ENCODE results near the gene UBE2Q1.

Gene UBE2Q1

DNA sequence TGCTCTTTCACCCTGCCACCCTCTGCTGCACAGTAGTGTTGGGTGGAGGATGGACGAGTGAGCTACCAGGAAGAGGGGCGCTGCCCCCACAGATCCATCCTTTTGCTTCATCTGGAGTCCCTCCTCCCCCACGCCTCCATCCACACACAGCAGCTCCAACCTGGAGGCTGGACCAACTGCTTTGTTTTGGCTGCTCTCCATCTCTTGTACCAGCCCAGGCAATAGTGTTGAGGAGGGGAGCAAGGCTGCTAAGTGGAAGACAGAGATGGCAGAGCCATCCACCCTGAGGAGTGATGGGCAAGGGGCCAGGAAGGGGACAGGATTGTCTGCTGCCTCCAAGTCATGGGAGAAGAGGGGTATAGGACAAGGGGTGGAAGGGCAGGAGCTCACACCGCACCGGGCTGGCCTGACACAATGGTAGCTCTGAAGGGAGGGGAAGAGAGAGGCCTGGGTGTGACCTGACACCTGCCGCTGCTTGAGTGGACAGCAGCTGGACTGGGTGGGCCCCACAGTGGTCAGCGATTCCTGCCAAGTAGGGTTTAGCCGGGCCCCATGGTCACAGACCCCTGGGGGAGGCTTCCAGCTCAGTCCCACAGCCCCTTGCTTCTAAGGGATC, 17.6 kb upstream of the UBE2Q1 start:
- no peak for DNase-seq

DNA sequence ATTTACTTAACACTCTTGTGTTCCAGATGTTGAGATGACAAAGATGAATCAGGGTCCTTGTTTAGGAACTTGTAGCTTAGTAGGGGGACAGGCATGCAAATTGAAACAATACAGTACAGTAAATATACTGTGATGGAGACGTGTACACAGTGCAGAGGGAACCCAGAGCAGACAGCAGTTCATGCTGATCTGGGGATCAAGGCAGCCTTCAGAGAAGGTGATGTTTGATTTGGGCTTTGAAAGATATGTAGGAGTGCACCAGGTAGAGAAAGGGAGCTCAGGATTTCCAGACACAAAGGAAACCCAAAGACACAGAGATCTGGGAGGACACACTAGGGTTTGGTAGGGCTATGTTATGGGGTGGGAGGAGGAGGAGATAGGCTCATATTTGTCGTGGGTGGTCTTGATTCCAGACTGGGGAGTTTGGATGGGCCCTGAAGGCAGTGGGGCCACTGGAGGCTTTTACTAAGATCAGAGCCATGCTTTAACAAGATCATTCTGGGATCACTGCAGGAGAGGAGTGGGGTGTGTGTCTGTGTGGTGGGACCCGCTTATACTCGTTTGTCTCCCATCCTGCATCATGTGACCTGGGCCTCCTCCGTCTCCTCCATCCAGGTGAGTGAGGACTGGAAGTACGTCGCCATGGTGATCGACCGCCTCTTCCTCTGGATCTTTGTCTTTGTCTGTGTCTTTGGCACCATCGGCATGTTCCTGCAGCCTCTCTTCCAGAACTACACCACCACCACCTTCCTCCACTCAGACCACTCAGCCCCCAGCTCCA, 16.9 kb upstream of the UBE2Q1 start:
- DNase-seq = no peak

DNA sequence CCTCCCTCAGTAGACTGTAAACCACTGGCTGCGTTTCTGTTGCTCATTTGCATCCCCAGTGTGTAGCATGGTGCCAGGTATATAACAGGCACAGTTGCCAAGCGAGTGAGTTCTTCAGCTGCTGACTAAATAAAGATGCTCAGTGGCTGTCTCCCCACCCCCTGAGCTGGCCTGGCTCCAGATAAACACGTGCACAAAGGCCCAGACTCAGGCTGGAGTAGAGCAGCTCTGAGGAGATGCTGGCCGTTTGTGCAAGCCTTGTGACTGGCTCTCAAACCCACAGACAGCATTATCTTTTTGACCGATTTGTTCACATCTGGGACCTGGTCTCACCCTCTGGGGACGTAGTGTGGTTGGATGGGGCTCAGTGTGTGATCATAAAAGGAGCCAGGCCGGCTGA, 16.3 kb upstream of the UBE2Q1 start:
- peak; percentile 7 for DNase-seq

DNA sequence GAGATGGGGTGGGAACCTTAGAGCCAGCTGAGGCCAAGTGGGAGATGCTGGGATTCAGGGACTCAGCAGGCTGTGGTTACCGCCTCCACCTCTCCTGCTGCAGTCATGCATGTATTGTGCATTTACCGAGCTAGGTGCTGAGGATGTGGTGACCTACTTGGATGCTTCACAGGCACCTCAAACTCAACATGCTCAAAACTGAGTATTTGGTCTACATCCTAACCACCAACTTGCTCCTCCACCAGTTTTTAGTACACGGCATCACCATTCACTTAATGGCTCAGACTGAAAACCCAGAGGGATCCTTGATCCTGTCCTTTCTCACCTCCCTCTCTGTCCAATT, 14.7 kb upstream of the UBE2Q1 start:
- DNase-seq = peak; percentile 54

DNA sequence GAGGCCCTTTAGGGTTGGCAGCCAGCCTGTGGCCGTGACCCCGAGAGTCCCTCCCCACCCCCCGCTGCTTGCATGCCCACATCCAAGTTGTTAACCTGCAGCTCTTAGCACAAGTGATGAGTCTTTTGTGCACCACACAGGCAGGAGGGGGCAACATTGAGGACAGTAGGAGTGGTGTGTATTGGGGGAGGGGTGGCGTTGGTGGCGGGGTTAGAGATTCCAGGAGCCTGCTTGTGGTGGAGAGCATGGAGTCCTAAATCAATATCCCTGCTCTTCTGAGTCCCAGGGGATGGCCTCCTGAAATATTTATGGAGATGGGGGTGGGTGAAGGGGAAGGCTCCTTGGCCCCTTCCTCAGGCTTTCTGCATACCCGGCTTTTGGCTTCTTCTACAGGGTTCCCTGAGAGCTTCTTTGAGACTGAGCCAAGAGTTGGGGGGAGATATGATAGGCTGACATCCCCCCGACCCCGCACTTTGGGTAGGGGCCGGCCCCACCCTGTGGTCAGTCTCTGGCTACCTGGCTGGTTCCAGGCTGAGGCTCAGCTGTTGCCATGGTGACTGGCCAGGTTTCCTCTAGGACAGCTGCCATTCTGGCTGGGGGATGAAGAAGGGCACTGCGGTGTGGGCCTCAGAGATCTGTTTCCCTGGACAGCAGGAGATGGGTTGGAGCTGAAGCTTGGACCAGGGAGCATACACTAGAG, 14.2 kb upstream of the UBE2Q1 start:
- DNase-seq = no peak

DNA sequence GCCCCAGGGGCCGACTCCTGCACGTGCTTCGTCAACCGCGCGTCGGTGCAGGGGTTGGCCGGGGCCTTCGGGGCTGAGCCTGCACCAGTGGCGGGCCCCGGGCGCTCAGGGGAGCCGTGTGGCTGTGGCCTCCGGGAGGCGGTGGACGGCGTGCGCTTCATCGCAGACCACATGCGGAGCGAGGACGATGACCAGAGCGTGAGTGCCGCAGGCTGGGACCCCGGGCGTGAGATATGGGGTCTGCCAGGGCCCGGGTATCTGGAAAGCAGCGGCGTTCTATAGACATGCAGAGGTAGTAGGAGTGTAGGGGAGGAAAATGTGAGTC, 13.5 kb upstream of the UBE2Q1 start:
- DNase-seq = no peak

DNA sequence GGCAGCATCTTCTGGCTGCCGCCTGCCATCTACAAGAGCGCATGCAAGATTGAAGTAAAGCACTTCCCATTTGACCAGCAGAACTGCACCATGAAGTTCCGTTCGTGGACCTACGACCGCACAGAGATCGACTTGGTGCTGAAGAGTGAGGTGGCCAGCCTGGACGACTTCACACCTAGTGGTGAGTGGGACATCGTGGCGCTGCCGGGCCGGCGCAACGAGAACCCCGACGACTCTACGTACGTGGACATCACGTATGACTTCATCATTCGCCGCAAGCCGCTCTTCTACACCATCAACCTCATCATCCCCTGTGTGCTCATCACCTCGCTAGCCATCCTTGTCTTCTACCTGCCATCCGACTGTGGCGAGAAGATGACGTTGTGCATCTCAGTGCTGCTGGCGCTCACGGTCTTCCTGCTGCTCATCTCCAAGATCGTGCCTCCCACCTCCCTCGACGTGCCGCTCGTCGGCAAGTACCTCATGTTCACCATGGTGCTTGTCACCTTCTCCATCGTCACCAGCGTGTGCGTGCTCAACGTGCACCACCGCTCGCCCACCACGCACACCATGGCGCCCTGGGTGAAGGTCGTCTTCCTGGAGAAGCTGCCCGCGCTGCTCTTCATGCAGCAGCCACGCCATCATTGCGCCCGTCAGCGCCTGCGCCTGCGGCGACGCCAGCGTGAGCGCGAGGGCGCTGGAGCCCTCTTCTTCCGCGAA, 12.9 kb upstream of the UBE2Q1 start:
- no peak for DNase-seq

DNA sequence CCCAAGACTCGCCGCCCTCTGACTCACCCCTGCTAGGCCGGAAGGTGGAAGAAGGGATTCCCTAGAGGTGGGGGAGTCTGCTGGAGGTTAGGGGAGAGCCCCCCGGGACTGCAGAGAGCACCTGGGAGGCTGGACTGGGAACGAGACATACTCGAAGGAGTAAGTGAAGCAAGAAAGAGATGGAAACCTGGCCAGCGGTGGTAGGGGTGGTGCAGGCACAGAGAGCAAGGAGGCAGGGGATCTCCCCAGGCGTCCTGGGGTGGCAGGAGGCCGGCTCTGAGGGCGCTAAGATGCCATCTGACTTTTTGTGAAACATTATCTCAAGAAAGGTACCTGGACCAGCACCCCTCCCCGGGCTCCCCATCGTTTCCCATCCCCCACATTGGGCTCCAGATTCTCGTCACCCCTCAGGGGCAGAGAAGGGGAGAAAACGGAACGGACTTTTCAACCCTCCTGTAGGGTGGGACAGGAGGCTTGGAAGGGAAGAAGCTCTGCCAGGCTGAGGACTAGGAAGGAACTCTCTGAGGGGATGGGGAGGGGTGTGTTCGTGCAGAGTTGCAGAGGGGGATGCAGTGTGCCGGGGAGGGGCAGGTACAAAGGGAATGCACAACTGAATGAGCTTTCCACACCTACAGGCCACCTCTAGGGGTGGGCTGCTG, 9.8 kb upstream of the UBE2Q1 start:
- DNase-seq = no peak

DNA sequence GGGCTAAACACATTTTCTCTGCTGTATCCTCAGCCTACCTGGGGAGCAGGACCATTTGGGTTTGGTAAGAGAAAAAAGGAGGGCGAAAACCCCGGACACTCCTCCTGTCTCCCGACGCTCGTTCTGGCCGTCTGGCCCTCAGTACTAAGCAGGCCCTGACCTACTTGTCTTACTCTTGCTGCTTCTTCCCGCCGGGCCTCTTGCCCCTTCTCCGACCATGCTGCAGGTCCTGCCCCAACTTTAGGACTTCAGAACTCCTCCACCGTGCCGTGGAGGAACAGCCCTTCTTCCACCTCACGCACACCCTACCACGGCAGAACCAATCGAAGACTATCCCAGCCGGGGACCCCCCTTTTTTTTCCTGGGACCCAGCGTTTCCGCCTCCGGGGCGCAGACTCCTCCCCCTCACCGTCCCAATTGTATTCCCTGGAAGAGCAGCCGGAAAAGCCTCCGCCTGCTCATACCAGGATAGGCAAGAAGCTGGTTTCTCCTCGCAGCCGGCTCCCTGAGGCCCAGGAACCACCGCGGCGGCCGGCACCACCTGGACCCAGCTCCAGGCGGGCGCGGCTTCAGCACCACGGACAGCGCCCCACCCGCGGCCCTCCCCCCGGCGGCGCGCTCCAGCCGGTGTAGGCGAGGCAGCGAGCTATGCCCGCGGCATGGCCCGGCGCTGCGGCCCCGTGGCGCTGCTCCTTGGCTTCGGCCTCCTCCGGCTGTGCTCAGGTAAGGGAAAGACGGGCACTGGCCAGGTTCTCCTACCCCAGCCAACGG, 9.1 kb upstream of the UBE2Q1 start, which contains the start of gene CHRNB2:
Gene CHRNB2, plus strand, starts transcription at position 393 of the 771 bp plus-strand sequence. Its CDS starts 267 bp downstream, at position 660.
- DNase-seq = peak; percentile 69

DNA sequence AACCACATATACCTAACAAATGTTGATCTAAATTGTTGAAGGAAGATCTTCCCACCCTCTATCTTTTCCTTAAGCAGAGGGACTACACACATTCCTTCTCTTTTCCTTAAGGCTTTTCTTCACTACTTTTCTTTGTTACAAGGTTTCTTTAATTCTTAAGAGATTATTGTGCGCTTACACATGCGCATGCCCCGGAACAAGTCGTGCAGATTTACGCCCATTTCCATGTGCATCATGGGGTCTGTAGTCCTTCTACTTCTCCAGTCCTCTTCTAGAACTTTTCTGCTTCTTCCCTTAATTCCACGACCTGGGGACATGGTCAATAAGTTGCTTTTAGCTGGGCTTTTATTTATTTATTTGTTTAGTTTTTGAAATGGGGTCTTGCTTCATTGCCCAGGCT, 7.4 kb upstream of the UBE2Q1 start:
- DNase-seq = no peak

DNA sequence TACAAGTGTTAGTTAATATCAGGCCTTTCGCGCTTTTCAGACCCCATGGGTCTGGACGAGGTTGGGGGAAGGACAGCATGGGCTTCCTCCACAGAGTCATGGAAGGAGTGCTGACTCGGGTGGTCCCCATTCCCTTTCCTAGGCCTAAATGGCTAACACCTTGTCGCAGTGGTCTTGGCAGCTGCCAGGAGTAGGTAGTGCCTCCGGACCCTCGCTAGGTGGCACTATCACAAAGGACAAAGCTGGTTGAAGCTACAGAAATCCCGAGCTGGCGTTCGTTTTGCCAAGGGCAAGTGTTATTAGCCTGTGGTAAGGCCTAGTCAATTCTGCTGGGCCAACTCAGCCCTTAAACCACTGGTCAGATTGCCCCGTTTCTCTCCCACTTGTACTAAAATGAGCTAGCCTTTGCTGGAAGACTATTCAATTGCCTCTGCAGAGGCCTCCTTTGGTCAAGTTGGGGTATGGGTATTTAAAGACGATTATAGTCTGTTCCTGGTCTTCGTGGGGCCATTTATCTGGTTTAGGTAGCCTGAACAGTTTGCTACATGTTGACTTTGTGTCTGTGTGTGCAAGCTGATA, 1.1 kb upstream of the UBE2Q1 start:
- peak; percentile 83 for DNase-seq

DNA sequence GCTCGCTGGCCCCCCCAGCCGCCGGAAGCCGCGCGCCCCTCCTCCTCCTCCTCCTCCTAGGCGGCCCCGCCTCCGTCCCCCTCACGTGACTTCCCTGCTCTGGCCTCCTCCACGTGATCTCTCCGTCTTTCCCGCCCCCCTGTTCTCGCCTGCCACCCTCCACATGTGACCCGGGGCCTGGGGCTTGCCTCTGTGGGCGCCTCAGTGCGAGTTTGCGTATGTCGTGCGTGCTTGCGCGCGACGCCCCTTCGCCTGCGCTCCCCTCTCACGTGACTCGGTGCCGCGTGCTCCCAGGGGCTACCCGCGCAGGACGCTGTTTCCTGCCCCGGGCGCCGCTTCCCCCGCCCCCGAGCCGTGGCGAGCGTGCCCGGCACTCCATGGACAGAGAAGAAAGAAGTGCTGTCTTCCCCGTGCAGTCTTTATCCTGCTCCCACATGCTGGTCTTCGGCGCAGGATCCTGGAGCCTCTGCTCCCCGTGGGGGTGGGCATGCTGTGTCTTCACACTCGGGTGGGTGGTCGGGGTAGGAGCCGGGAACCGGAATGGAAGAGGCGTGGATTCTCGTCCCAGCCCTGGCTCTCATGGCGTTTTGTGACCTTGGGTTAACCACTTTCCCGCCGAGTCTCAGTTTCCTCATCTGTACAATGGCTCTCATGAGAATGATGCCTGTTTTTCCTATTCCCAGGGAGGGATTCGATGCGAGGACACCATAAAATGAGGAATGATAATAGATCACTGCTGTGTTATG, 431 bp upstream of the UBE2Q1 start:
- peak; percentile 98 for DNase-seq

DNA sequence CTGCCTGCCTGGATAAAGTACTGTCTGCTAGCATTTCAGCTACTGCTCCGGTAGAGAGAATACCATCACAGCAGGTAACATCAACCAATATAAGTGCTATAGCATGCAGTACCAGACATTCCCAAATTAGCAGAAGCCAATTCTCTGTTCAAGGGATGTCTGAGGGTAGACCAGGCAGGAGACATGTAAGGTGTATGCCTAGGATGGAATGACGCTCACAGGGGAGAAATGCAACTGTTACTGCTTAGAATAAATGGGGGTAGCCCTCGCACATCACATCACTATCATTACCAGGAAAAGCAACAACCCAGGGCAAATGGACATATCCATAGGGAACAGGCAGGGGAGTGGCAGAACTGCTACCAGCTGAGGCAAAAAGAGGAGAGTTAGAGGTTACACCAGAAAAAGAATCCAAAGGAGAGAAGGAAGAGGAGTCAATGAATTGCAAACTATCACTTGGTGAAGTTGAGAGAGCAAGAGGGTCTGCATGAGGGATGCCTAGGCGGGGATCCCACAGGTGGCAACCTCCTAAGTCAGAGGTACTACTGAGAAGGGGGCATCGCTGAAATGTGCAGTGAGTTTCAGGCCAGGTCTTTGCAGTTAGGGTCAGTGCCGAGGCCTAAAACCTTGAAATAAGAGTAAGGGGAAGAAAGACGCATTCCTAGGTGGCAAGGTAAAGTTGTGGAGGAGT, 1.1 kb downstream of the UBE2Q1 start:
- DNase-seq = no peak

DNA sequence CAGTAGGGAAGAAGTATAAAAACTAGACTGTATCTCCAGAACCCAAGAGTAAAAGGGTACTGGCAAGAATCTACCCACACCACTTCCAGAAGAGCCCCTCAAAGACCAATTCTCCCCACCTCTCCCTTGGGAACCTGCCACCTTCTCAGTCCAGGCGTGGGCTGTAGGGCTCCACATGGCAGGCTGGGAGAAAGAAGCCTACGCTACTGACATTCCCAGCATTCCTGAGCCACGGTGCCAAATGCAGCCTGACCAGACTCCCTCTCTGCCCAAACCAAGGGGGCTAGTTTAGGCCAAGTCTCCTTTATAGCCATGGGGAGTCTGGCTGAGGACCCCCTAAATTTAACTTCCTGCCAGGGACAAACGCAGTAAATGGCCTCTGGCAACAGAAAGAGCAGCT, 2.0 kb downstream of the UBE2Q1 start:
- no peak for DNase-seq

DNA sequence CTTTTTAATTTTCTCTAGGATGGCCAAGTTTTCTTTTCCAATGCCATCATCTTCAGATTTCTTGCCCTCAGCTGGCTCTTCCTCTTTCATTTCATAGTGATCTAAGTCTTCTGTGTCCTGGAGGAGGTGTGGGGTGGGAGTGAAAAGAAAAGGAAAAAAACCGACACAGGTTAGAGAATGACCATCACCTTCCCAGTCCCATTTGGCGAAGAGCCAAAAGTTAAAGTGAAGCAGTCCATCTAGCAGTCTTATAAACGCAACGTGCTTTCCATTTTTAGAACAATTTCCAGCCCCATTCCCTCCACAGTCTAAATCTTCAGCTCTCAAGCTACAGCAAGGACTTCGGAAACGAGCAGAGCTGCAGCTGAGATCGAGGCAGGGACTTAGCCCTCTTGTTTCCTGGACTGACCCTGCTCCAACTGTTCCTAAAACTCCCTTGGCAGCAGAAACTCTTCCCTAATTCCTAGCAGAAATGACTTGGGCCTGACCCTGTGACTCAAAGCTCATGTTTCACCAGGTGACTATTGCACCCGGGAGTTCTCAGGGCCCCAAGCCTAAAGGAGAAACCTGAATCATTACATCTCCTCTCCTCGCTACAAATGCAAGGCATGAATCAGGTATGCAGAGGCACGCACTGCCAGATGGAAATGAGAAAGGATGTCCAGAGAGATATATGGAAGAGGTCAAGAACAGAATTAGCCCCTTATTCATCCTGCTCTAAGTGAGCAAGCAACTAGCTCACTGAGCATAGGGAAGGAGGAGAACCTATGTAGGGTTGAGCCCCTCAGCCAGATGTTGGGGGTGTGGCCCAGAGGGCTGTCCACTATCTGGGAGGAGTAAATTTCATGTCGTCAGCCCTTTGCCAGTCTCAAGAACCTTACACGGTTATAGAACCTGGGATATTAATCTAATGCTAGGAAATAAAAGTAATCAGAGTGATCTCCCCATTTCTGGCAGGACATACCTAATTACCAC, 5.1 kb downstream of the UBE2Q1 start:
- no peak for DNase-seq

DNA sequence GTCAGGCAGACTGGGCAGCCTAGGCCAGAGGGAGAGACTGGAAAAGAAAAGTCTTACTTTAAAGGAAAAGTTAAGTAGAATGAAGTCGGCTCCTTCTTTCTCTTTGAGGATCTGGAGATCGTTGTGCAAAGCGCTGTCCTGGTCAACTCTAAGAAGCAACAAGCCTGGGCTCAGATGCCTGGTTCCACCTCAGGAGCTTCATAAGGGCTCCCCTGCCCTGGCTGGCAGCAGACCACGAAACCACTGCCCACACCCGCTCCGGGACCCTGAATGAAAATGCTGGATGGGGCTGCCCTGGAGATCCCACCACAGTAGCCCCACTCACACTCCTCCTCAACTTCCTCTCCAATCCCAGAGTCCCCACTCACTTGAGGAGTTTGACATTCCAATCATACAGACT, 6.4 kb downstream of the UBE2Q1 start:
- peak; percentile 15 for DNase-seq

DNA sequence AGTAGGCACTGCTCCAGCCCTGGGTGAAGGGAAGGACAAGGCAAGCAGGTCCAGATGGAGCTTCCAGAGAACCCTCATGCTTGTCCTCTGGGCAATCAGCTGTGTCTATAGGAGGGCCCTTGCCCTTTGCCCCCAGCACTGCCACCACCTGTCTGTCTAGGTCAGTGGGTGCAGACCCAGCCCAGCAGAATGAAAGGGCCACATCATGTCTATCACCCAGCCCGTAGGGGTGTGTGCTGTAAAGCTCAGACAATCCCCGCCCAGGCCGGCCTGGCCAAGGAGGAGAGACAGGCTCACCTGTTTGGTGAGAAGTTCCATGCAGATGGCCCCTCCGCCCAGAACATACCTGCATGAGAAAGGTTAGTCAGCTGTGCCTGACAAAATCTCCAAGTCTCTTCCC, 7.0 kb downstream of the UBE2Q1 start:
- no peak for DNase-seq

DNA sequence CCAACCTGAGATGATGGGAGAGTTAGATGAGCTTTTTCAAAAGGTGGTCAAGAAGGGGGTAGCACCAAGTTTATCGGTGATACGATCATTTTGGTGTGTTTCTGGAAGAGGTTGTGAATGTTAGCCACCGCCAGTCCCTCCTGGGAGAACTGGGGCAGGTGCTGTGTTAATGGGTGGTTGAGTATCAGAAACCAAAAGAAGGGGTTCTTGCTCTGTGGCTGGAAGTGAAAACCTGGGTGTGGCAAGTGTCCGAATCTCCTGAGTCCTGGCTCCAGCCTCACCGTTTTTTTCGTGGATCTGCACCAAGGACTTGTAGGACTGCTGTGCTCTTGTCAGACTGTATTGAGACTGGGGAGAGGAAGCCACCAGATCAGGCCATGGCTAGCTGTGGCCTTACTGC, 7.8 kb downstream of the UBE2Q1 start:
- no peak for DNase-seq

DNA sequence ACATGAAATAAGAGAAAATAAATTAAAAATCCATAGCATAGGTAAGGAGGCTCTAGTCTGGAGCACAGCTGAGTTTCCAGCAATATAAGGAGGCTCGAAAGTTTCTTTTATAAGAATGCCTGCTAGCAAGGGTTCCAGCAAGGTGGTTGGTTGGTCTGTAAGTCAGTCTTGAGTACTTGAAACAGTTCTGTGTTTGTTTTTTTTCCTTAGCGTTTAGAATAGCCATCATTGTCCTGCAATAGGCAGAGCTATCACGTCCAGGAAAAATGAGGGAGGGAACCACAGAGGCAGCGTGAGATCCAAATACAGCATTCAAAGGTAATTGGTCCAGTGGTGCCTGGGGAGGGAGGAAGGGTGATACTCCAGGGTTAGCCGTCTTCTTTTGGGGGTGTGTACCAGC, 8.4 kb downstream of the UBE2Q1 start:
- no peak for DNase-seq
